ENCODE results near the gene SLC39A11. TPM values are rescaled to one million over a fixed set of nuclear protein-coding genes. Genes with fewer than 3 reads are reported as not detected.

The SLC39A11 gene
- total and polyA plus RNA-seq, 2 experiments from 2014 or later: 11.7 to 16.4 TPM

DNA sequence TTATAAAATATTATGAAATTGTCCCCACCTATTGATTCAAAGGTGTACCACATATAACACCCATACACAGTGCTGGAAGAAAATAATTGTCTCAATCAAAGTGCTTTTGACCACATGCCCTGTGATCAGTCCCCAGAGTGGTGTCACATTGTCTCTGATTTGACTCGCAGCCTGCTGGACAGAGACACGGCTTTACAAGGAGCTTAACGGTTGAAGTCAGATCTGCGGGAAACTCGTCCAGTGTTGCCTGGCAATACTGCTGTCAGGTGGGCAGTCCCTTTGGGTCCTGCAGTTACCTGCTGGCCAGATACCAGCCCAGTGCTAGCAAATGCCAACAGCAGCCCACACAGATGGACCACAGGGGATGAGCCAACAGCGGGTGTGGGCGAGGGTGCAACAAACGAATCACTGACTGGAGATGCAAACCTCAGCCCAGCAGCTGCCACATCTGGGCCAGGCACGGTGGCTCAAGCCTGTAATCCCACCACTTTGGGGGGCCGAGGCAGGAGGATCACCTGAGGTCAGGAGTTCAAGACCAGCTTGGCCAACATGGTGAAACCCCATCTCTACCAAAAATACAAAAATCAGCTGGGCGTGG, 46.2 kb upstream of the SLC39A11 start:
- H3K27ac ChIP-seq: no peak overlapping the region
- TF ChIP-seq EZH2phosphoT487 (IDR thresholded peaks at IDR 0.05; ENCODE audit: insufficient read depth, low read depth): no peak
- TF ChIP-seq EZH2 (IDR thresholded peaks at IDR 0.05; ENCODE audit: insufficient read depth, poor library complexity, severe bottlenecking): no peak
- no peaks in the 10 kb centered on the region for H3K9me2 ChIP-seq (ENCODE audit: insufficient read depth)
- no peak overlapping the region for H3K9ac ChIP-seq
- H3K9me3 ChIP-seq (ENCODE audit: low read depth): no peaks in the 10 kb centered on the region
- H3K36me3 ChIP-seq (ENCODE audit: low read depth): no peaks in the 10 kb centered on the region
- DNase-seq: peak; percentile 18
- H4K20me1 ChIP-seq (ENCODE audit: insufficient read depth): no peaks in the 10 kb centered on the region
- in situ Hi-C loops (cut with MboI): no loop called here
- H3F3A ChIP-seq (ENCODE audit: insufficient read depth): no peaks in the 10 kb centered on the region
- H3K79me2 ChIP-seq (ENCODE audit: insufficient read depth): no peaks in the 10 kb centered on the region
- 29 to 31% methylated on average over 11 of the region's 11 CpGs for WGBS, 2 experiments (ENCODE audit: low coverage in 1 of 2, low lambda C conversion rate in 2 of 2, missing lambda C conversion rate in 2 of 2)
- H3K27me3 ChIP-seq (replicated peaks; ENCODE audit: insufficient read depth): peaks cover 4% of the 10 kb centered on the region; the same call in 1 of the 2 replicates
- no peak overlapping the region for H2AFZ ChIP-seq
- no peak overlapping the region for H3K4me3 ChIP-seq
- no peak overlapping the region for H3K4me2 ChIP-seq (ENCODE audit: unreplicated experiment)
- no peaks in the 10 kb centered on the region for H3K4me1 ChIP-seq (ENCODE audit: insufficient read depth)

DNA sequence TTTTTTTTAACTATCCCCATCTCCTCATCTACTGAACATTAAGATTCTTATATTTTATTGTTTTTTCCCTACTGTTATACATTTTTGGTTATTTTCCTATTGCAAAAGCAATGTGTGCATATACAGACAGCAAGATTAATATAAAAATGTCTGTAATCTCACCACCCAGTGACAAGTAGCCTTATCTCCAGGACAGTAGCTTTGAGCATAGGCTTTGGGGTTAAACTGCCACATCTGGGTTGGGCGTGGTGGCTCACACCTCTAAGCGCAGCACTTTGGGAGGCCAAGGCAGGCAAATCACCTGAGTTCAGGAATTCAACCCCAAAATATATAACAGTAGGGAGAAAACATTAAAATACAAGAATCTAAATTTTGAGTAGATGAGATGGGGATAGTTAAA, 44.9 kb upstream of the SLC39A11 start:
- 83 to 91% methylated on average over 2 of the region's 2 CpGs for WGBS, 2 experiments (ENCODE audit: low coverage in 1 of 2, low lambda C conversion rate in 2 of 2, missing lambda C conversion rate in 2 of 2)
- no peak for DNase-seq
- Histone ChIP-seq H3K9me3 (ENCODE audit: low read depth) (no peaks in the 10 kb centered on the region), H3K4me3 (no peak overlapping the region), H3K4me2 (ENCODE audit: unreplicated experiment) (no peak overlapping the region), H3K79me2 (ENCODE audit: insufficient read depth) (no peaks in the 10 kb centered on the region), H3K36me3 (ENCODE audit: low read depth) (no peaks in the 10 kb centered on the region), H3K4me1 (ENCODE audit: insufficient read depth) (no peaks in the 10 kb centered on the region), H3K27ac (no peak overlapping the region), H3F3A (ENCODE audit: insufficient read depth) (no peaks in the 10 kb centered on the region), H2AFZ (no peak overlapping the region), H3K9me2 (ENCODE audit: insufficient read depth) (no peaks in the 10 kb centered on the region), H4K20me1 (ENCODE audit: insufficient read depth) (no peaks in the 10 kb centered on the region), H3K9ac (no peak overlapping the region), H3K27me3 (replicated peaks; ENCODE audit: insufficient read depth) (peaks cover 4% of the 10 kb centered on the region; the same call in 1 of the 2 replicates)
- TF ChIP-seq EZH2phosphoT487 (IDR thresholded peaks at IDR 0.05; ENCODE audit: insufficient read depth, low read depth): no peak
- in situ Hi-C loops (cut with MboI): no loop called here

DNA sequence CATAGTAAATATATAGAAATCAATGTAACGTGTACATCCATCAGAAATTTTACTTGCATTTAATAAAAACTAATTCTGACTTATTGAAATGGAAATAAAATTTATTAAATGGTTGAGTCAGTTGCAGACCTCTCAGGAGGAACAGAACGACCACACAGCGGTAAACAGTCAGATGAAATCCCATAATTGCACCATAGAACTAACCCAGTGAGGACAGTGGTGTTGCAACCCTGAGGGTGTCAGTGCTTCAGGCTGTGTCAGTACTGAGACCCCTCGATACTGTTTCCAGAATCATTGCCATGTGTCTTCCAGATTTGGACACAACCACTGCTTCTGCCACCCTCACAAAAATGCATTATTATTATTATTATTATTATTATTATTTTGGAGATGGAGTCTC, 43.3 kb upstream of the SLC39A11 start:
- Histone ChIP-seq H3K9ac (no peak overlapping the region), H3K4me3 (no peak overlapping the region), H3F3A (ENCODE audit: insufficient read depth) (no peaks in the 10 kb centered on the region), H3K4me1 (ENCODE audit: insufficient read depth) (no peaks in the 10 kb centered on the region), H2AFZ (no peak overlapping the region), H3K4me2 (ENCODE audit: unreplicated experiment) (no peak overlapping the region), H3K9me2 (ENCODE audit: insufficient read depth) (no peaks in the 10 kb centered on the region), H4K20me1 (ENCODE audit: insufficient read depth) (no peaks in the 10 kb centered on the region), H3K27me3 (replicated peaks; ENCODE audit: insufficient read depth) (peaks cover 4% of the 10 kb centered on the region; the same call in 1 of the 2 replicates), H3K79me2 (ENCODE audit: insufficient read depth) (no peaks in the 10 kb centered on the region), H3K9me3 (ENCODE audit: low read depth) (no peaks in the 10 kb centered on the region), H3K27ac (no peak overlapping the region), H3K36me3 (ENCODE audit: low read depth) (no peaks in the 10 kb centered on the region)
- TF ChIP-seq EZH2phosphoT487 (IDR thresholded peaks at IDR 0.05; ENCODE audit: insufficient read depth, low read depth): no peak
- no peak for TF ChIP-seq EZH2 (IDR thresholded peaks at IDR 0.05; ENCODE audit: insufficient read depth, poor library complexity, severe bottlenecking)
- in situ Hi-C loops (cut with MboI): no loop called here
- WGBS, 2 experiments (ENCODE audit: low coverage in 1 of 2, low lambda C conversion rate in 2 of 2, missing lambda C conversion rate in 2 of 2): 51 to 64% methylated on average over 4 of the region's 4 CpGs
- no peak for DNase-seq

DNA sequence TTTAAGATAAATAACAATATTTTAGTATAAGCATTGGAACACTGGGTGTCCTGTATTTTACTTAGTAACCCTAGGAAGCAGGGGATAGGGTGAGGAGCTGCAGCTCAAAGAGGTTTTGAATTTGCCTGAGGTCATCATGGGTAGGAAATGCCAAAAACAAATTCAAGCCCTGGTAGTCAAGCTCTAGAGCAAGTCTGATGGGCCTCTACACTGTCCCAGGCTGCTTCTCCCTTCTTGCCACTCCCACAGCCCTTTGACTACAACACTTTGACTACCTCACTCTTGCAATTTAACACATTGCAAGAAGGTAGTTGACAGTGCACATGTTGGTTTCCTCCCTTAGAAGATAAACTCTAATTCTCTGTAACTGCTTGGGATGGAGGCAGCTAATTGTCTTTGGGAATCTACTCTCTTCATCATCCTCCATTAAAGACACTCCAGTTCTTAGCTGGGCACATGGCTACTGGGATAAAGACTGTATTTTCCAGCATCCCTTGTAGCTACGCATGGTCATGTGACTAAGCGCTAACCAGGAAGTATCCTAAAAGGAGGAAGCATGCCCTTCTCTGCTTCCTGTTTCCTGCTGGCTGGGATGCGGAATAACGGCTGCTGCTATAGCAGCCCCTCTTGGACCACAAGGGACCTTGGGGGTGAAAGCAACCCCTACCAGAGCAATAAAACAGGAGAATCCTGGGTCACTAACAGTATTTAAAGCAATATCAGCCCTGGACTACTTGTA, 41.6 kb upstream of the SLC39A11 start:
- 73% methylated on average over 4 of the region's 4 CpGs for WGBS, 2 experiments (ENCODE audit: low coverage in 1 of 2, low lambda C conversion rate in 2 of 2, missing lambda C conversion rate in 2 of 2)
- no peak for TF ChIP-seq EZH2 (IDR thresholded peaks at IDR 0.05; ENCODE audit: insufficient read depth, poor library complexity, severe bottlenecking)
- no peak overlapping the region for H3K4me3 ChIP-seq
- H3K9ac ChIP-seq: no peak overlapping the region
- no peak for DNase-seq
- in situ Hi-C loops (cut with MboI): no loop called here
- H3K27me3 ChIP-seq (replicated peaks; ENCODE audit: insufficient read depth): peaks cover 4% of the 10 kb centered on the region; the same call in 1 of the 2 replicates
- H3K4me2 ChIP-seq (ENCODE audit: unreplicated experiment): no peak overlapping the region
- H3K4me1 ChIP-seq (ENCODE audit: insufficient read depth): no peaks in the 10 kb centered on the region
- no peak overlapping the region for H3K27ac ChIP-seq
- H2AFZ ChIP-seq: no peak overlapping the region
- no peaks in the 10 kb centered on the region for H3K79me2 ChIP-seq (ENCODE audit: insufficient read depth)
- H3F3A ChIP-seq (ENCODE audit: insufficient read depth): no peaks in the 10 kb centered on the region
- H3K36me3 ChIP-seq (ENCODE audit: low read depth): no peaks in the 10 kb centered on the region
- no peaks in the 10 kb centered on the region for H4K20me1 ChIP-seq (ENCODE audit: insufficient read depth)
- H3K9me3 ChIP-seq (ENCODE audit: low read depth): no peaks in the 10 kb centered on the region
- no peaks in the 10 kb centered on the region for H3K9me2 ChIP-seq (ENCODE audit: insufficient read depth)

All from GM23248 (cell line).